G401.6 (cell line): ENCODE results near the gene PNCK.

Experiments used
- FAIRE-seq: peaks from 2 replicates; lab custom pipeline; 2012; peaks lifted over from hg19 to GRCh38; lab: Jason Lieb, UNC

The PNCK gene

GRCh38 chrX:153626863-153627674 is 46.5 kb downstream of the PNCK start:
- no peak for FAIRE-seq

DNA sequence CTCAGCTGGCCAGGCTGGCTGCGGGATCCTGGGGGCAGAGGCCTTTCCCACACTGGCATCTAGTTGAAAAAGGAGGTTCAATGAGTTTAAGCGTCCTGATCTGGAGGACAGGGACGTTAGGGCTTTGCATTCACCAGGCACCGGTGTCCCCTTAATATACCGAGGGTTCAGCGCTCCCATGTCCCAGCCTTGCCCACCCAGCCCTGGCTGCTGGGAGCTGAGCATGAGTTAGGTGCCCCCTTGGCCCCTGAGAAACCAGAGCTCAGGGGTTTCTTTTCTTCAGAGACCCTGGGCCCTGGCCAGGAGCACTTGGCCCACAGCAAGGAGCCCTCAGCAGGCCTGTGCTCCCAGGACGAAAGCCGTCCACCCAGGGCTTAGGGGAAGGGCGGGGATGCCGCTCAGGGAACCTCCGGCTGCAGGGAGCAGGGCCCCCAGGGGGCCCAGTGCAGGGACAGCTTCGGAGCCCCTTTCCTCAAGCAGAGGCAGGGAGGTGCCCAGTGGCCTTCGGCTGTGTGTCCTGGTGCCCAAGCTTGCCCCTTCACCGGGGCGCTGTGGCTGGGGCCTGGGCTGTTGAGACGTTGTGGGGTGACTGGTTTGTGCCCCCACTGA is 47.5 kb downstream of the PNCK start:
- FAIRE-seq, result no peak

DNA sequence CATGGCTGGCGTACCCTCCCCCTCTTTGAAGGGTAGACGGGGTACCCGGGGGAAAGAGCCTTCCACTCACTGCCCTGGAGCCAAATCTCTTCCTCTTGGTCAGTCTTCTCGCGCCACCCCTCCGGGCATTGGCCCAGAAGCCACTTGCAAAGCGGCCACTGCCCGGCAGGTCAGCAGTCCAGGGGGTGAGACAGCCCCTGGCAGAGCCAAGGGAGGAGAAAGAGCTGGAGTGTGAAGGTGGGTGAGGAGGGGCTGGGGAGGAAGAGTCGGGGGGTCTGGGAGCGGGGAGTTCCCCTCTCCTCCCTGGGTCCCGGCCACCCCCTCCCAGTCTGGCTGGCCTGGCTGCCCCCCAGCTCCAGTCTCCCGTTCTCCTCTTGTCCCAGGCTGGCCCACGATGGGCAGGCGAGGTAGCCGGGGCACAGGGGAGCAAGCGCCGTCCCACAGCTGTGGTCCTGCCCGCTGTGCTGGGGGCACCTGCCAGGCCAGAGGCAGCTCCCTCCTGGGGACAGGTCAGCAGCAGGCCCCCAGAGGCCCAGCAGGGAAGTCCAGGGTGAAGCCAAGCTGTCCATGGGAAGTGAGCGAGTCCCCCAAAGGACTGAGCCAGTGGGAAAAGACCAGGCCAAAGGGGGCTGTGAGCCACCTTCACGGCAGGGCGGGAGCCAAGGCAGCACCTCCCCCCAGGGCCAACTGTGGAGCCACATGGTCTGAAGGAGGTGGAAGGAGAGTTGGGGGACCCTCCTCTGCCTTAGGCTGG is 48.2 kb downstream of the PNCK start:
- no peak for FAIRE-seq

DNA sequence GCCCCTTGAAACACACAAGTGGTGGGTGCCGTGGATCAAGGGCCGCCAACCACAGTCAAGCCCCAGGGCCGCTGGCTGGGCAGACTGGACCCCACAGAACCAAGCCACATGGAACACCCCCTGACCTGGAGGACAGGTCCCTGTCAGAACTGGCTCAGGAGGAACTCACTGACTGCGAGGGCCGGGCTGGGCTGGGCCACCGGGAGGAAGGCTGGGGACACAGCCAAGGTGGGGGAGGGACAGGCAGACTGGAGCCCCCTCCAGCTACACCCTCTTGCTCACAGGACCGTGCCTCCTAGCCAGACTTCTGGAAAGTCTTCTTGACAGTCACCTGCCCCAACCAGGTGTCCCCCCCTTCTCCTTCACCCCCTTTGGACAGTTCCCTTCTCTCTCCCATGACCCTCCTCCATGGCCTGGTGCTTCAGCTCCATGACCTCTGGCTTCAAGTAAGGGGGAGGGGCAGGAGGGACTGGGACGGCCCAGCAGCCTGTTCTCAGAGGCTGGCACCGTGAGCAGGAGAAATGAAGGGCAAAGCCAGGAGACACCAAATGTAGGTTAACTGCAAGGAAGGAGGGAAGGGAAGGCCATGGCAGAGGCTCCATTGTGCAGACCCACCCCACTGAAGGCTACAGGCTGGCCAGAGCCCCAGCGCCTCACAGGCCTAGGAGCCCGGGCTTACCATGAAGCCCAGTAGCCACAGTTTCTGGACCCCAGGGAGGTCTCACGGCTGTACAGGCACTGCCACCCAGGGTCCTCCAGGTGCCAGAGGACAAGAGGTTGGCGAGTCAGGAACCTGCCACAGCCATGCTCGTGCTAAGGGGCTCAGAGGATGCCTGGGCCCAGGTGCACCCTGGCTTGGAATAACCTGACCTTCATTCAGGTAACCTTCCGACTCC is 49.2 kb downstream of the PNCK start:
- no peak for FAIRE-seq

- no peak for FAIRE-seq
Observed at GRCh38 chrX:153623310-153624029, 50.1 kb downstream of the PNCK start.

DNA sequence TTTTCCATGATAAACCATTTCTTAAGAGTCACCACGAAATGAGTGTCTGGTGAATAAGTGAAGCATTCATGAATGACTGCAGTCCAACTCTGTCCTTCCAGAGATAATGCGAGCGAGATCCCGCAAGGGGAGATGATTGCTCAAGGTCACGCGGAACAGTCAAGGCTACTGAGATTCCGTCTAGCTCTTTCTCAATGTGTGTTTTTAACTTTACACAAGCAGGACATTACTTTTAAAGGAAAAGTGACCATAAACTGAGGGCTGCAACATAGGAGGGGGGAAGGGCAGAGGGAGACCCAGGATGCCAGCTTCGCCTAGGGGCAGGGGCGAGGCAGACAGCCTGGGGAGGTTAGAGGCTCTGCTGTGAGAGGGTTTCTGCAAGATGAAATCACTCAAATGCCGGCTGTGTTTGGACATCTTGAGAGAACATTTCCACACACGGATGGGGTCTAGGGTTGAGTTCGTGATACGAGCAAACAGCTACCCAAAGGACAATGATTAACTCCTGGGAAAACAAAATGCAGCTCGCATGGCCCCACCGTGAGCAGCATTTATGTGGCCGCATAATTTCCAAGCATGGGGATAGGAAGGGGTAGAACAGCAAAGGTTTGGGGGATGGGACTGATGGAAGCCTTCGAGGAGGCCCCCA is 50.8 kb downstream of the PNCK start:
- FAIRE-seq, result no peak

- FAIRE-seq, result no peak
Observed at GRCh38 chrX:153621949-153622598, 51.5 kb downstream of the PNCK start.

DNA sequence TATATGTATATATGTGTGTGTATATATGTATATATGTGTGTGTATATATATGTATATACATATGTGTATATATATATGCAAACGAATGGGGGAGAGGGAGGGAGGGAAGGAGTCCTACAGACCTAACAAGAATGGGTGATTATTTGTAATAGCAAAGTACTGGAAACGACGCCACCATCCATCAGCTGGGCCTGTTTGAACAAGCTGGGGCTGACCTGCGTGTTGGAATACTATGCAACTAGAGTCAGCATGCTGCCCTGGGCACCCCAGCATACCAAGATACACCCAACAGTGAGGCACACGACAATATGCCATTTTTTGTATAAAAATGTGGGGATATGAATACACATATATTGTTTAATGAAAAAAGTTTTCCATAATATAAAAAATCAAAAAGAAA is 53.0 kb downstream of the PNCK start:
- no peak for FAIRE-seq
